Measurements from ENCODE around the gene GPR137. TPM values are rescaled to one million over a fixed set of nuclear protein-coding genes. Genes with fewer than 3 reads are reported as not detected.

Gene GPR137
- total RNA-seq, 2 donors from 2014 or later, result 57.7 to 58.4 TPM

DNA sequence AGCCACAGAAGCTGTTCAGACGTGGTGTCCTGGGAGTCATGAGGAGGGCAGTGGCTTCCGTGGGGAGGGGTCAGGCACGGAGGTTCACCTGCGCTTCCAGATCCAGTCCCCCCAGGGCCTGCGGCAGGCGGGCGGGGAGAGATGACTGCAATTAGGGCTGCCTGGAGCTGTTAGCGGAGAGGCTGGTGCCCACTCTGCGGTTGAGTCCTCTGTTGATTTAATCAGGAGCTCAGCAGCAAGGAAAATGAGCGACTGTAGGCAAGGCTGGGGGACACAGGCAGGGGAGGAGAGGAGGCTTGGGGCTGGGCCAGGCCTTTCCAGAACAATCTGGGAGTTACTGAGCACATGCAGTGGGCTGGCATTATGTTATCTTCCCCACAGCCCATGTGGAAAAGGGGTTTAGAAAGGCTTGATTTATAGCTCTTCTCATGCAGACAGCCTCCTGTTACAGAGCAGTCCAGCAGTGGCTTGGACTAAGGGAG, 21.2 kb upstream of the GPR137 start:
- Mint-ChIP-seq H3K27ac (no peak overlapping the region), H3K4me3 (no peak overlapping the region)
- H3K36me3 ChIP-seq (ENCODE audit: control insufficient read depth, insufficient read depth, low read length), result peaks cover 47% of the 10 kb centered on the region

DNA sequence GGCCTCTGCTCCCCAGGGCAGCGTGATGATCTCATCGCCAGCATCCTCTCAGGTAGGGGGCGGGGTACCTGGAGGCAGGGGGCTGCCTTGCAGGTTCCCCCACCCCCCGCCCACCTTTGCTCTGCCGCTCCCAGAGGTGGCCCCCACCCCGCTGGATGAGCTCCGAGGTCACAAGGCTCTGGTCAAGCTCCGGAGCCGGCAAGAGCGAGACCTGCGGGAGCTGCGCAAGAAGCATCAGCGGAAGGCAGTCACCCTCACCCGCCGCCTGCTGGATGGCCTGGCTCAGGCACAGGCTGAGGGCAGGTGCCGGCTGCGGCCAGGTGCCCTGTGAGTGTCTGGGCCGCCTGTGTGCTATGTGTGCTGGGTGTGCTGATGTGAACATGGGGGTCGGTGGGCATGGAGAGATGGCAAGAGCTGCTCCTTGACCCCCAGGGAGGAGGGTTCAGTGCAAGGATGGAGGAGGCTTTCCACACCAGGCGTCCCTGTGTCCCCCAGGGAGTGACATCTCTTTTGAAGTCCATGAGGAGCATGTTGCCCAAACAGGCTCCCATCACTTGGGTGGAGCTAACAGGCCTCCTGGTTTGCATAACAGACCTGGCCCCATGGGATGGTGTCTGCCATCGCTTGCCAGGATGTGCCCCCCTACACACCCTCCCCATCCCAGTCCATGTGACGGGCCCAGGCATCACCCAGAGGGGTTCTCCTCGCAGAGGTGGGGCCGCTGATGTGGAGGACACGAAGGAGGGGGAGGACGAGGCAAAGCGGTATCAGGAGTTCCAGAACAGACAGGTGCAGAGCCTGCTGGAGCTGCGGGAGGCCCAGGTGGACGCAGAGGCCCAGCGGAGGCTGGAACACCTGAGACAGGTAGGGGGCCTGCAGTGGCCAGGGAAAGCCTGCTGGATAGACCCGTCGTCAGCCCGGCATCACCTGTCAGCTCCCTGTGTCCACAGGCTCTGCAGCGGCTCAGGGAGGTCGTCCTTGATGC, 20.2 kb upstream of the GPR137 start:
- Histone ChIP-seq H3K27me3 (ENCODE audit: control insufficient read depth, insufficient read depth, low read length, poor library complexity, severe bottlenecking) (no peaks in the 10 kb centered on the region), H3K4me1 (ENCODE audit: control insufficient read depth, insufficient read depth, low read length) (no peaks in the 10 kb centered on the region), H3K36me3 (ENCODE audit: control insufficient read depth, insufficient read depth, low read length) (peaks cover 37% of the 10 kb centered on the region), H3K9ac (ENCODE audit: extremely low read depth, low read length, poor library complexity, severe bottlenecking) (no peak overlapping the region), H3K9me3 (ENCODE audit: control insufficient read depth, low read length) (no peaks in the 10 kb centered on the region), H3K4me3 (ENCODE audit: low read length) (no peak overlapping the region), H3K27ac (ENCODE audit: low read depth, low read length) (no peak overlapping the region)
- Mint-ChIP-seq H3K9me3 (no peaks in the 10 kb centered on the region), H3K36me3 (ENCODE audit: low read depth) (peaks cover 37% of the 10 kb centered on the region), H3K4me3 (no peak overlapping the region), H3K27ac (no peak overlapping the region), H3K4me1 (peaks cover 10% of the 10 kb centered on the region), H3K27me3 (ENCODE audit: insufficient read depth) (no peaks in the 10 kb centered on the region)
- TF ChIP-seq, protein P1, sequence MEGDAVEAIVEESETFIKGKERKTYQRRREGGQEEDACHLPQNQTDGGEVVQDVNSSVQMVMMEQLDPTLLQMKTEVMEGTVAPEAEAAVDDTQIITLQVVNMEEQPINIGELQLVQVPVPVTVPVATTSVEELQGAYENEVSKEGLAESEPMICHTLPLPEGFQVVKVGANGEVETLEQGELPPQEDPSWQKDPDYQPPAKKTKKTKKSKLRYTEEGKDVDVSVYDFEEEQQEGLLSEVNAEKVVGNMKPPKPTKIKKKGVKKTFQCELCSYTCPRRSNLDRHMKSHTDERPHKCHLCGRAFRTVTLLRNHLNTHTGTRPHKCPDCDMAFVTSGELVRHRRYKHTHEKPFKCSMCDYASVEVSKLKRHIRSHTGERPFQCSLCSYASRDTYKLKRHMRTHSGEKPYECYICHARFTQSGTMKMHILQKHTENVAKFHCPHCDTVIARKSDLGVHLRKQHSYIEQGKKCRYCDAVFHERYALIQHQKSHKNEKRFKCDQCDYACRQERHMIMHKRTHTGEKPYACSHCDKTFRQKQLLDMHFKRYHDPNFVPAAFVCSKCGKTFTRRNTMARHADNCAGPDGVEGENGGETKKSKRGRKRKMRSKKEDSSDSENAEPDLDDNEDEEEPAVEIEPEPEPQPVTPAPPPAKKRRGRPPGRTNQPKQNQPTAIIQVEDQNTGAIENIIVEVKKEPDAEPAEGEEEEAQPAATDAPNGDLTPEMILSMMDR (conservative IDR thresholded peaks at IDR 0.05), result no peak
- DNase-seq, result no peak
- 94 to 95% methylated on average over 25 to 35 of the region's 35 CpGs for WGBS, 2 experiments (ENCODE audit: insufficient coverage in 1 of 2, insufficient read length in 1 of 2)

More for the DNA sequence above, 21.2 kb upstream of the GPR137 start:
- Histone ChIP-seq H3K4me3 (ENCODE audit: low read length) (no peak overlapping the region), H3K9ac (ENCODE audit: extremely low read depth, low read length, poor library complexity, severe bottlenecking) (no peak overlapping the region), H3K27ac (ENCODE audit: low read depth, low read length) (no peak overlapping the region), H3K9me3 (ENCODE audit: control insufficient read depth, low read length) (no peaks in the 10 kb centered on the region), H3K4me1 (ENCODE audit: control insufficient read depth, insufficient read depth, low read length) (no peaks in the 10 kb centered on the region), H3K27me3 (ENCODE audit: control insufficient read depth, insufficient read depth, low read length, poor library complexity, severe bottlenecking) (no peaks in the 10 kb centered on the region)
- no peak for DNase-seq
- TF ChIP-seq, protein P1 (conservative IDR thresholded peaks at IDR 0.05), result no peak
- WGBS, 2 experiments (ENCODE audit: insufficient coverage in 1 of 2, insufficient read length in 1 of 2), result 87 to 98% methylated on average over 6 to 10 of the region's 10 CpGs
- H3K36me3 Mint-ChIP-seq (ENCODE audit: low read depth), result peaks cover 47% of the 10 kb centered on the region
- no peaks in the 10 kb centered on the region for H3K27me3 Mint-ChIP-seq (ENCODE audit: insufficient read depth)
- H3K9me3 Mint-ChIP-seq, result no peaks in the 10 kb centered on the region
- peaks cover 10% of the 10 kb centered on the region for H3K4me1 Mint-ChIP-seq

DNA sequence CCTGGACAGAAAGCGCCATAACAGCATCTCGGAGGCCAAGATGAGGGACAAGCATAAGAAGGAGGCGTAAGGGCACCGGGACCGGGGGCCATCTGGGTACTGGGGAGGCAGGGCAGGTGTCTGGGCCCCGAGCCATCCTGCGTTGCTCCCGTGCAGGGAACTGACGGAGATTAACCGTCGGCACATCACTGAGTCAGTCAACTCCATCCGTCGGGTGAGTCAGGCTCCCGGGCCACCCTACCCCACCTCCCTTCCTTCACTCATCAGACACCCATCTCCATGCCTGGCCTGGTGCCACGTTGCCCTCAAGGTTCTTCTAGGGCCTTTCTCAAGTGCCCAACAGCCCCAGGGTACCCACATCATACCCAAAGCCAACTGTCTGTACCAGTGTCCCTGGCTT, 19.3 kb upstream of the GPR137 start:
- Mint-ChIP-seq H3K27me3 (ENCODE audit: insufficient read depth) (no peaks in the 10 kb centered on the region), H3K4me3 (no peak overlapping the region), H3K4me1 (peaks cover 10% of the 10 kb centered on the region), H3K27ac (no peak overlapping the region), H3K36me3 (ENCODE audit: low read depth) (peaks cover 36% of the 10 kb centered on the region), H3K9me3 (no peaks in the 10 kb centered on the region)
- TF ChIP-seq, protein P1 (conservative IDR thresholded peaks at IDR 0.05), result no peak
- no peaks in the 10 kb centered on the region for H3K4me1 ChIP-seq (ENCODE audit: control insufficient read depth, insufficient read depth, low read length)
- H3K36me3 ChIP-seq (ENCODE audit: control insufficient read depth, insufficient read depth, low read length), result peaks cover 32% of the 10 kb centered on the region
- DNase-seq, result no peak
- no peaks in the 10 kb centered on the region for H3K27me3 ChIP-seq (ENCODE audit: control insufficient read depth, insufficient read depth, low read length, poor library complexity, severe bottlenecking)
- 91 to 97% methylated on average over 14 to 15 of the region's 15 CpGs for WGBS, 2 experiments (ENCODE audit: insufficient coverage in 1 of 2, insufficient read length in 1 of 2)
- H3K9me3 ChIP-seq (ENCODE audit: control insufficient read depth, low read length), result no peaks in the 10 kb centered on the region
- H3K9ac ChIP-seq (ENCODE audit: extremely low read depth, low read length, poor library complexity, severe bottlenecking), result no peak overlapping the region
- H3K27ac ChIP-seq (ENCODE audit: low read depth, low read length), result no peak overlapping the region
- no peak overlapping the region for H3K4me3 ChIP-seq (ENCODE audit: low read length)

All from endodermal cell (in vitro differentiated cells).